ENCODE measurements around the gene FAM228B. TPM values are rescaled to one million over a fixed set of nuclear protein-coding genes. Genes with fewer than 3 reads are reported as not detected.

Gene FAM228B
- total RNA-seq, 1 donor from 2014 or later, result 25.4 TPM

DNA sequence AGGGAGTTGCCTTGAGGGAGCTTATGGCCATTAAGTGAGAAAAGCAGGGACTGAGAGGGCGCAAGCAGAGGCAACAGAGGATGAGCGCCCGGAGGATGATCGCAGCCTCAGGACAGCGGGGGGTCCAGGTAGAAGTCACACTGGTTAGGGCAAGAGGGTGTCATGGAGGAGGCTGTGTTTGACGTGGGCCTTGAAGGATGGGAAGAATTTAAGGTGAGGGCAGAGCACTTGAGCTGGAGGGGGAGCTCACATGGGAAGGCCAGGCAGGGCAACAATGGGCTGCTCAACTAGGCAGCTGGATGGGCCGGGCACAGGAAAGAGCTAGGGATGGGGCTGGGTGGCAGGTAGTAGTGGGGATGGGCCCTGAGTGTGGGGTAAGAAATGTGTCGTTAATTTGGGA is 83.4 kb downstream of the FAM228B start:
- Mint-ChIP-seq H3K4me3 (ENCODE audit: low read depth) (no peak overlapping the region), H3K27me3 (no peaks in the 10 kb centered on the region)

GRCh38 chr2:24207359-24207758 is 84.1 kb downstream of the FAM228B start:
- Mint-ChIP-seq H3K4me3 (ENCODE audit: low read depth) (no peak overlapping the region), H3K27ac (peak overlapping the region; percentile 26), H3K9me3 (ENCODE audit: low read depth) (no peaks in the 10 kb centered on the region), H3K4me1 (ENCODE audit: low read depth) (no peaks in the 10 kb centered on the region), H3K36me3 (ENCODE audit: insufficient read depth) (peaks cover 22% of the 10 kb centered on the region), H3K27me3 (no peaks in the 10 kb centered on the region)
- DNase-seq (ENCODE audit: low spot score, unreplicated experiment), result no peak
- TF ChIP-seq, protein P1, sequence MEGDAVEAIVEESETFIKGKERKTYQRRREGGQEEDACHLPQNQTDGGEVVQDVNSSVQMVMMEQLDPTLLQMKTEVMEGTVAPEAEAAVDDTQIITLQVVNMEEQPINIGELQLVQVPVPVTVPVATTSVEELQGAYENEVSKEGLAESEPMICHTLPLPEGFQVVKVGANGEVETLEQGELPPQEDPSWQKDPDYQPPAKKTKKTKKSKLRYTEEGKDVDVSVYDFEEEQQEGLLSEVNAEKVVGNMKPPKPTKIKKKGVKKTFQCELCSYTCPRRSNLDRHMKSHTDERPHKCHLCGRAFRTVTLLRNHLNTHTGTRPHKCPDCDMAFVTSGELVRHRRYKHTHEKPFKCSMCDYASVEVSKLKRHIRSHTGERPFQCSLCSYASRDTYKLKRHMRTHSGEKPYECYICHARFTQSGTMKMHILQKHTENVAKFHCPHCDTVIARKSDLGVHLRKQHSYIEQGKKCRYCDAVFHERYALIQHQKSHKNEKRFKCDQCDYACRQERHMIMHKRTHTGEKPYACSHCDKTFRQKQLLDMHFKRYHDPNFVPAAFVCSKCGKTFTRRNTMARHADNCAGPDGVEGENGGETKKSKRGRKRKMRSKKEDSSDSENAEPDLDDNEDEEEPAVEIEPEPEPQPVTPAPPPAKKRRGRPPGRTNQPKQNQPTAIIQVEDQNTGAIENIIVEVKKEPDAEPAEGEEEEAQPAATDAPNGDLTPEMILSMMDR (IDR thresholded peaks at IDR 0.05; ENCODE audit: unreplicated experiment), result no peak

More for the DNA sequence above, 83.4 kb downstream of the FAM228B start:
- TF ChIP-seq, protein P1 (IDR thresholded peaks at IDR 0.05; ENCODE audit: unreplicated experiment), result no peak
- DNase-seq (ENCODE audit: low spot score, unreplicated experiment), result no peak
- peak overlapping the region; percentile 26 for H3K27ac Mint-ChIP-seq
- H3K4me1 Mint-ChIP-seq (ENCODE audit: low read depth), result no peaks in the 10 kb centered on the region
- H3K36me3 Mint-ChIP-seq (ENCODE audit: insufficient read depth), result peaks cover 19% of the 10 kb centered on the region
- H3K9me3 Mint-ChIP-seq (ENCODE audit: low read depth), result no peaks in the 10 kb centered on the region

GRCh38 chr2:24208490-24208889 is 85.2 kb downstream of the FAM228B start:
- no peak overlapping the region for H3K4me3 Mint-ChIP-seq (ENCODE audit: low read depth)
- H3K36me3 Mint-ChIP-seq (ENCODE audit: insufficient read depth), result peaks cover 22% of the 10 kb centered on the region
- no peak overlapping the region for H3K27ac Mint-ChIP-seq
- TF ChIP-seq, protein P1 (IDR thresholded peaks at IDR 0.05; ENCODE audit: unreplicated experiment), result no peak
- no peaks in the 10 kb centered on the region for H3K9me3 Mint-ChIP-seq (ENCODE audit: low read depth)
- no peak for DNase-seq (ENCODE audit: low spot score, unreplicated experiment)
- H3K27me3 Mint-ChIP-seq, result no peaks in the 10 kb centered on the region
- no peaks in the 10 kb centered on the region for H3K4me1 Mint-ChIP-seq (ENCODE audit: low read depth)

DNA sequence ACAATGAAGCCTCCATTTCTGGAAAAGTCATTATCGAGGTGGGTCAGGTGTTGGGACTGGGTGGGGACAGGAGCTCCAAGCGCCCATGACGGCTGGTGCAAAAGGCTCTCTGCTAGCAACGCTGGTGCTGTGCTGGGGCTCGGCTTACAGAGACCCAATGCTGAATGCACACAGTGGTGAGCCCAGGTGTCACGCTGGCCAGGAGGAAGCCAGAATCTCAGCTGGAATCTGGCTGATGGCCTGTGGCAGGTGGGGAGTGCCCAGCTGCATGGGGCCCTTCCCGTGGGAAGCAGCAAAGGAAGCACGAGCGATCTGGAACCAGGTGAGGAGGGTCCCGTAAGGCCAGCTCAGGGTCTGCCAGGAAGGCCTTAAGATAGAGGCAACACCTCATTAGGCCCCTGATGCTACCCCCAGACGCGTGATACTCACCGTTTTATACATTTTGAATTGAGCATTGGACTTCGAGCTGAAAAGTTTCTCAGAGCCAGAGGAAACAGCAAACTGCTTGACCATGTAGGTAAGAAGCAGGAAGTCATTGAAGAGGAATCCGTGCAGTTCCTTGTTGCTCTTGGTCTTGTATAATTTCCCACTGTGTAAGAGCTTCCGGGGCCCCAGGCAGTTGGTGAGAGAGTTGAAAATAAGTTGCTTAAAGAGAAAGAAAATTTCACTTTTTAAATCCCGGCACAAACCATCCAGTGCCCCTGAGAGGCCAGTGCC is 86.3 kb downstream of the FAM228B start:
- H3K27me3 Mint-ChIP-seq, result no peaks in the 10 kb centered on the region
- DNase-seq (ENCODE audit: low spot score, unreplicated experiment), result no peak
- TF ChIP-seq, protein P1 (IDR thresholded peaks at IDR 0.05; ENCODE audit: unreplicated experiment), result no peak
- no peaks in the 10 kb centered on the region for H3K9me3 Mint-ChIP-seq (ENCODE audit: low read depth)
- H3K4me1 Mint-ChIP-seq (ENCODE audit: low read depth), result no peaks in the 10 kb centered on the region
- H3K27ac Mint-ChIP-seq, result no peak overlapping the region
- peaks cover 18% of the 10 kb centered on the region for H3K36me3 Mint-ChIP-seq (ENCODE audit: insufficient read depth)
- H3K4me3 Mint-ChIP-seq (ENCODE audit: low read depth), result no peak overlapping the region

GRCh38 chr2:24210106-24210455 is 86.8 kb downstream of the FAM228B start:
- Mint-ChIP-seq H3K4me1 (ENCODE audit: low read depth) (no peaks in the 10 kb centered on the region), H3K4me3 (ENCODE audit: low read depth) (no peak overlapping the region), H3K27ac (no peak overlapping the region), H3K36me3 (ENCODE audit: insufficient read depth) (peaks cover 19% of the 10 kb centered on the region), H3K9me3 (ENCODE audit: low read depth) (no peaks in the 10 kb centered on the region), H3K27me3 (no peaks in the 10 kb centered on the region)
- no peak for DNase-seq (ENCODE audit: low spot score, unreplicated experiment)
- TF ChIP-seq, protein P1 (IDR thresholded peaks at IDR 0.05; ENCODE audit: unreplicated experiment), result no peak

Measured in progenitor cell of endocrine pancreas (in vitro differentiated cells).